Esophagus muscularis mucosa (tissue), 4 donors: ENCODE data around the gene CCNI. TPM values are rescaled to one million over a fixed set of nuclear protein-coding genes. Genes with fewer than 3 reads are reported as not detected.
"Not testable (repeated sequence)": the region's sequence is repeated elsewhere in the genome, so short reads cannot be mapped to it uniquely, and the experiment has no call there.

Experiments
- DNase-seq: peaks from one replicate; pipeline ENCODE4 v3.0.0-alpha.2; 2017; ENCODE audit errors: extremely low spot score
- H3K27ac ChIP-seq, 4 donors: fragments of 200-600 bp; sonication (generic); replicated peaks in 1 of 4; 1 replicate in 3 of 4; 2 replicates in 1 of 4; pipeline ENCODE4 v1.5.1; 2016 to 2019; ENCODE audit warnings: mild to moderate bottlenecking in 1 of 4
- H3K27me3 ChIP-seq, 4 donors: fragments of 200-600 bp; sonication (generic); one replicate each; pipeline versions ENCODE4 v1.5.1 to v1.6.0; 2016 to 2019
- H3K36me3 ChIP-seq, 4 donors: fragments of 200-600 bp; sonication (generic); one replicate each; pipeline ENCODE4 v1.5.1; 2016 to 2019
- H3K4me1 ChIP-seq, 4 donors: fragments of 200-600 bp; sonication (generic); one replicate each; pipeline ENCODE4 v1.5.1; 2016 to 2019
- H3K4me3 ChIP-seq, 4 donors: fragments of 200-600 bp; sonication (generic); 1 replicate in 2 of 4; 2 replicates in 2 of 4; pipeline ENCODE4 v1.5.1; 2016 to 2019; ENCODE audit warnings: mild to moderate bottlenecking in 4 of 4, moderate library complexity in 1 of 4
- H3K9me3 ChIP-seq, 4 donors: fragments of 200-600 bp; sonication (generic); 1 replicate in 3 of 4; 2 replicates in 1 of 4; pipeline ENCODE4 v1.5.1; 2016 to 2019
- EP300 ChIP-seq: sonication (generic); formaldehyde crosslinking; IDR thresholded peaks from one replicate; pipeline ENCODE4 v1.6.1; 2017; ENCODE audit warnings: antibody characterized with exemption
- POLR2A ChIP-seq: fragments of 450-650 bp; IDR thresholded peaks from one replicate; pipeline ENCODE4 v1.6.1; 2017; ENCODE audit warnings: antibody characterized with exemption, moderate library complexity, mild to moderate bottlenecking, low read depth
- POLR2AphosphoS5 ChIP-seq, 2 donors: sonication (generic); formaldehyde crosslinking; IDR thresholded peaks; one replicate each; pipeline ENCODE4 v1.6.1; 2017; ENCODE audit warnings: antibody characterized with exemption in 2 of 2
- WGBS: methylation state at CpG from one replicate; pipeline ENCODE4 v1.1.5; 2018; 5-methylcytosine and 5-hydroxymethylcytosine counted together
- intact Hi-C: fragments of 100-400 bp; cut with DNase I; formaldehyde crosslinking; loops from one replicate; pipeline ENCODE4 v1.15.1; 2023
- total RNA-seq, 4 donors: library from RNA; depleted of rRNA; stranded (reverse); fragments of >200 nt; gene quantifications; one replicate each; pipeline versions ENCODE4 v1.1.0 to v1.2.1, GENCODE V29; 2016
- TF ChIP-seq, protein P1 (sequence below), 3 experiments: fragments of 200-600 bp in 2 of 3; fragments of 450-650 bp in 1 of 3; sonication (generic) in 2 of 3; IDR thresholded peaks; one replicate each; pipeline ENCODE4 v1.5.1; 2017 to 2019; ENCODE audit warnings: antibody characterized with exemption in 3 of 3, mild to moderate bottlenecking in 2 of 3, moderate library complexity in 1 of 3

CCNI gene
- total RNA-seq, 4 donors from 2014 or later: 342 to 444 (median 375) TPM

DNA sequence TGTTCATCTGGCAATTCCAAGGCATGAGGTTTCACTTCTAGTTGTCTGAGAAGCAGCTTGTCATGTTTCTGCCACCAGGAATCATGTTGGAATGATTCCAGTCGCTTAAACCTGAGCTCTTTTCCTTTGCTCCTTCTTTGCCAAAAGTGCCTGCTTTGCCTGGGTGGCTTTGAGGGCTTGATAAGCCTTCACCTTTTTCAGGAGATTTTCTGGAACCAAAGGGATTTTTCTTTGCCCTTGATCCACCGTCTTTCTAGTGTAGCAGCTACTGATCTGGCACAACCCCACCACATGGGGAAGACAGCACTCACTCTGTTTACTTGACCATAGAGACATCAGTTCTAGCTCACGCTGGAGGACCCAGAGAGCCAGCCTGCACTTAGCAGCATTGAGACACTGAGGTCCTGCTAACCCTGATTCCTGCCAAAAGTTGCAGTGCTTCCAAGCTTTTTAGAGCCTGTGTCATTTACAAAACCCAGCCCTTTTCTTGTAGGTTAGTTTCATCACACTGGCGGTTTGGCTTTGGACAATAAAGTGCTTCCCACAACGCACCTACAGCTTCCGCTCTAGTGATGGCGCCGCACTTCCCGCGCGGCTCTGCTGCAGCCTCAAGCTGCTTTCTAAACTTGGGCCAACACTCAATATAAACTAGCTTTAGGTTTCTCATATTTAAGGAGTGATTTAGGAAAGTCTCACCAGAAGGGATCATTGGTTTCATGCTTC, 7.3 kb upstream of the CCNI start:
- Histone ChIP-seq H3K4me1 (peaks cover 0 to 14% (median 2%) of the 10 kb centered on the region in 4 donors), H3K36me3 (no peaks in the 10 kb centered on the region), H3K9me3 (no peaks in the 10 kb centered on the region), H3K27me3 (no peaks in the 10 kb centered on the region), H3K27ac (no peak overlapping the region), H3K4me3 (no peak overlapping the region)
- DNase-seq: no peak
- intact Hi-C loops: no loop called here
- WGBS: 88% methylated on average over 10 of the region's 11 CpGs
- TF ChIP-seq, protein P1, sequence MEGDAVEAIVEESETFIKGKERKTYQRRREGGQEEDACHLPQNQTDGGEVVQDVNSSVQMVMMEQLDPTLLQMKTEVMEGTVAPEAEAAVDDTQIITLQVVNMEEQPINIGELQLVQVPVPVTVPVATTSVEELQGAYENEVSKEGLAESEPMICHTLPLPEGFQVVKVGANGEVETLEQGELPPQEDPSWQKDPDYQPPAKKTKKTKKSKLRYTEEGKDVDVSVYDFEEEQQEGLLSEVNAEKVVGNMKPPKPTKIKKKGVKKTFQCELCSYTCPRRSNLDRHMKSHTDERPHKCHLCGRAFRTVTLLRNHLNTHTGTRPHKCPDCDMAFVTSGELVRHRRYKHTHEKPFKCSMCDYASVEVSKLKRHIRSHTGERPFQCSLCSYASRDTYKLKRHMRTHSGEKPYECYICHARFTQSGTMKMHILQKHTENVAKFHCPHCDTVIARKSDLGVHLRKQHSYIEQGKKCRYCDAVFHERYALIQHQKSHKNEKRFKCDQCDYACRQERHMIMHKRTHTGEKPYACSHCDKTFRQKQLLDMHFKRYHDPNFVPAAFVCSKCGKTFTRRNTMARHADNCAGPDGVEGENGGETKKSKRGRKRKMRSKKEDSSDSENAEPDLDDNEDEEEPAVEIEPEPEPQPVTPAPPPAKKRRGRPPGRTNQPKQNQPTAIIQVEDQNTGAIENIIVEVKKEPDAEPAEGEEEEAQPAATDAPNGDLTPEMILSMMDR (IDR thresholded peaks at IDR 0.05): no peak
- TF ChIP-seq POLR2A (no peak), EP300 (no peak), POLR2AphosphoS5 (IDR thresholded peaks at IDR 0.05) (no peak)

DNA sequence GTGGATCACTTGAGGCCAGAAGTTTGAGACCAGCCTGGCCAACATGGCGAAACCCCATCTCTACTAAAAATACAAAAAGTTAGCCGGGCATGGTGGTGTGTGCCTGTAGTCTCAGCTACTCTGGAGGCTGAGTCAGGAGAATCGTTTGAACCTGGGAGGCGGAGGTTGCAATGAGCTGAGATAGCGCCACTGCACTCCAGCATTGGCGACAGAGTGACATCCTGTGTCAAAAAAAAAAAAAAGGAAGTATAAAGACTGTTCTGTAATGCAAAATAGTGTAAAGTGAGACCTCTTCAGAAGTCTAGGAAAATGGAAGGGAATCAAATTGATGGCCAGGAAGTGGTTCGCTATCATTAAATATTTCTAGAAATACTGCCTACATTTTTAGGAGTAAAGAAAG, 5.0 kb upstream of the CCNI start:
- H3K27ac ChIP-seq, DNase-seq, H3K9me3 ChIP-seq, H3K36me3 ChIP-seq, H3K4me3 ChIP-seq, intact Hi-C loops, H3K27me3 ChIP-seq: not testable (repeated sequence)
- whole genome bisulfite sequencing: 89% methylated on average over 7 of the region's 7 CpGs
- peaks cover 7 to 30% (median 16%) of the 10 kb centered on the region in 4 donors for H3K4me1 ChIP-seq

DNA sequence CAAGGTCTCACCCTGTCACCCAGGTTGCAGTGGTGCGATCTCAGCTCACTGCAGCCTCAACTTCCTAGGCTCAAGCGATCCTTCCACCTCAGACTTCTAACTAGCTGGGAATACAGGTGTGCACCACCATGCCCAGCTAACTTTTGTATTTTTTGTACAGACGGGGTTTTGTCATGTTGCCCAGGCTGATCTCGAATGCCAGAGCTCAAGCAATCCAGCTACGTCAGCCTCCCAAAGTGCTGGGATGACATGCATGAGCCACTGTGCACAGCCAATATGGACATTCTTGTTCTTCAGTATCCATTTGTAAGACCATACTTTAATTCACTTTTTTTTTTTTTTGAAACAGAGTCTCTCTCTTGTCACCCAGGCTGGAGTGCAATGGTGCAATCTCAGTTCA, 3.5 kb upstream of the CCNI start:
- intact Hi-C loops: loop anchor here (5.0 kb wide), 1 partner anchor 78 kb away; the partner anchor contains the start of gene CCNG2
- H3K4me3 ChIP-seq: no peak overlapping the region
- H3K27me3 ChIP-seq: no peaks in the 10 kb centered on the region
- H3K4me1 ChIP-seq: peaks cover 7 to 34% (median 19%) of the 10 kb centered on the region in 4 donors
- TF ChIP-seq, protein P1 (IDR thresholded peaks at IDR 0.05): no peak
- TF ChIP-seq POLR2AphosphoS5 (IDR thresholded peaks at IDR 0.05) (no peak), POLR2A (no peak), EP300 (no peak)
- no peaks in the 10 kb centered on the region for H3K9me3 ChIP-seq
- H3K36me3 ChIP-seq: no peaks in the 10 kb centered on the region
- H3K27ac ChIP-seq: no peak overlapping the region
- WGBS: 97% methylated on average over 5 of the region's 5 CpGs
- no peak for DNase-seq

DNA sequence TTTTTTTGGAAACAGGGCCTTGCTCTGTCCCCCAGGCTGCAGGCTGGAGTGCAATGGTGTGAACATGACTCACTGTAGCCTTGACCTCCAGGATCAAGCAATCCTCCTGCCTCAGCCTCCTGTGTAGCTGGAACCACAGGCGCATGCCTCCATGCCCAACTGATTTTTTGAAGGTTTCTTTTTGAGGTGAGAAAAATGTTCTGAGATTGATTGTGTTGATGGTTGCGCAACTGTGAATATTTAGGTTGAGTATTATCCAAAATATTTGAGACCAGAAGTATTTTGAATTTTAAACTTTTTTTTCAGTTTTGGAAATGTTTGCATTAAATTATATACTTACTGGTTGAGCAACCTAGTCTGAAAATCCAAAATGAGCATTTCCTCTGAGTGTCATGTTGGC, 2.6 kb upstream of the CCNI start:
- DNase-seq: no peak
- Histone ChIP-seq H3K36me3 (no peaks in the 10 kb centered on the region), H3K4me3 (no peak overlapping the region), H3K27ac (no peak overlapping the region), H3K9me3 (no peaks in the 10 kb centered on the region), H3K27me3 (no peaks in the 10 kb centered on the region), H3K4me1 (peaks cover 14 to 42% (median 28%) of the 10 kb centered on the region in 4 donors)
- 96% methylated on average over 2 of the region's 2 CpGs for WGBS
- intact Hi-C loops: loop anchor here (5.0 kb wide), 1 partner anchor 79 kb away; the partner anchor contains the start of gene CCNG2
- TF ChIP-seq POLR2A: no peak
- TF ChIP-seq EP300: no peak
- TF ChIP-seq, protein P1 (IDR thresholded peaks at IDR 0.05): no peak
- no peak for TF ChIP-seq POLR2AphosphoS5 (IDR thresholded peaks at IDR 0.05)

DNA sequence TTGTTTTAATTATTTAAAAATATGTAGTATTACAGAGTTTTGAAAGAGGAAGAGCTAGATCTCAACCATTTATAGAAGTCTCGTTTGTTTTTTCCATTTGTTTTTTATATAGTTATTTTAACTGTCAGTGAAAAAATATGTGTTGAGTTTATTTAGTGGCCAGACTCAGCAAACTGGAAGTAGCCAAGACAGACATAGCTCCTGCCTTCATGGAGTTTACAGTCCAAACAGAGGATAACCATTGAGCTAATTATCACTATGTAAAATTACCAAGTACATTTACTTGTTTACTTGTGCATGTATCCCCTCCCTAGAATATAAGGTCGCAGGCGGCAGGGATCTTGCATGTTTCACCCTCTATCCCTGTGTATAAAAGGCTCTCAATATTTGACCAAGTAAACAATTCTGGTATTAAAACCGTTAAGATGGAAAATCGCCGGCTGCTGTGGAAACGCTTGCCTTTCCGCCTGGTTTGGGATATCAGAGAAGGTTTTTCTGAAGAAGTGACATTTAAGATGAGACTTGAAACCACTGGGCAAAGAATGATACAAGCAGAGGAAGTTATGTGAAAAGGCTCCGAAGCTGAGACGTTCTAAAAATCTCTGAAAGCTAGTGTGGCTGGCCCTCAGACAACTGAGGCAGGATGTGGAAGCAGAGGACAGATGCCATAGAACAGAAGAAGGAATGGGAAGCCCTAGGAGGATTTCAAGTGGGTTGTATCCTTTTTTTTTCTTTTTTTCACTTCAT, 1.3 kb upstream of the CCNI start:
- no peak for DNase-seq
- H3K27ac ChIP-seq: peak overlapping the region; percentile 100
- H3K4me3 ChIP-seq: peak overlapping the region; percentile 95 to 99 (median 98)
- no peaks in the 10 kb centered on the region for H3K9me3 ChIP-seq
- H3K4me1 ChIP-seq: peaks cover 24 to 55% (median 41%) of the 10 kb centered on the region in 4 donors
- no peaks in the 10 kb centered on the region for H3K27me3 ChIP-seq
- intact Hi-C loops: loop anchor here (5.0 kb wide), 1 partner anchor 80 kb away; the partner anchor contains the start of gene CCNG2
- no peak for TF ChIP-seq EP300
- TF ChIP-seq, protein P1 (IDR thresholded peaks at IDR 0.05): no peak
- WGBS: 82% methylated on average over 10 of the region's 10 CpGs
- no peaks in the 10 kb centered on the region for H3K36me3 ChIP-seq
